Measurements from ENCODE around the gene CCDC184.
"Not testable (repeated sequence)": the region's sequence is repeated elsewhere in the genome, so short reads cannot be mapped to it uniquely, and the experiment has no call there.

Gene CCDC184

DNA sequence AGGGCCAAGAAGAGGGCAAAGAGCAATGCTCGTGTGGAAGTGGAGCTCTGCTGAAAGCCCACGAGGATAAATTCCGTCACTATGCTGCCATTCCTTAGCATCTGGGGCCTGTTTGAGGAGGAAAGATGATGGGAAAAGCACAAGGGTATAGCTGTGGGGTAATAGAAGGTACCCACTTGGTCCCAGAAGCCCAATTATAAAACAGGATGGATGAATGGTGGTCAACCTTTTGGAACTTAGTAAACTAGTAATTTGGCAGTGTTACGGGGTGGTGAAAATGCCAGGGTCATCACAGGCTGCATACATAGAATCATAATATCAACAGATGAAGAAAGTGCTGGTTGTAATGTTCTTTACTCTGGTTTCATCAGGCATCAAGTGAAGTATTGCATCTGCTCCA, 19.7 kb downstream of the CCDC184 start, which contains the start of gene OR10AD1:
Gene OR10AD1, minus strand, starts transcription at position 101 of the 400 bp plus-strand sequence. Its CDS starts 0 bp downstream, at position 101.
- no peak for DNase-seq (ENCODE audit: low read depth)

- DNase-seq (ENCODE audit: low read depth): not testable (repeated sequence)
Observed at GRCh38 chr12:48209495-48209894, 26.1 kb downstream of the CCDC184 start.

- DNase-seq (ENCODE audit: low read depth): no peak
Observed at GRCh38 chr12:48216785-48217184, 33.3 kb downstream of the CCDC184 start.

DNA sequence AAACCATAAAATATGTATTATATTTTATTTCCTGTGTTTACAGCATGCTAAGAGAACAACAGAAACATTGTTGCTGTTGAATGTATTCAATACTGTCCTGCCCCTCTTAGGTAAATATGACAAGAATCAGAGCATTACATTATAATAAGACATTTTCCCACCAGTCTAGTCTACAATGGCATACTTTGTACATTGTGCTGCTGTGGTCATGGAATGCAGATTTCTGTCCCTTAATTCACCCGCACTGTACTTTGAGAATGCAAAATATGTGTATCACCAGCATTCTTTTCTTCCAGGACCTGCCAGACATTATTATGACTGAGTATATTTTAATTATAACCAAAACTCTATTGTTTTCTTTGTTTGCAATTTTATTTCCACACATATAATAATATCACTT, 36.2 kb downstream of the CCDC184 start:
- no peak for DNase-seq (ENCODE audit: low read depth)

DNA sequence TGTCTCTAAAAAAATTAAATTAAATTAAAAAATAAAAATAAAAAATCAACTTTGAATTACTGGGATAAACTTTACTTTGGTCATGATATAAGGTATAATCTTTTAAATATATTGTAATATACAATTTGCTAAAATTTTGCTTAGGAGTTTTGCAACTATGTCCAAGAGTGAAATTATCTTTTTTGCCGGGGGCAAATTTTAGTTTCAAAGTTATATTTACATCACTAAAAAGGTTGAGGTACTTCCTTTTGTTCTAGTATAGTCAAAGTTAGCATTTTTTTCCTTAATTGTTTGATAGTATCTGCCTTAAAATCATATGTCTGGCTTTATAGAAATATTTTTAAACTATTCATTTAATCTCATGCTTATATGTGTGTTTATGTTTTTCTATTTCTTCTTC, 37.3 kb downstream of the CCDC184 start:
- DNase-seq (ENCODE audit: low read depth): no peak

DNA sequence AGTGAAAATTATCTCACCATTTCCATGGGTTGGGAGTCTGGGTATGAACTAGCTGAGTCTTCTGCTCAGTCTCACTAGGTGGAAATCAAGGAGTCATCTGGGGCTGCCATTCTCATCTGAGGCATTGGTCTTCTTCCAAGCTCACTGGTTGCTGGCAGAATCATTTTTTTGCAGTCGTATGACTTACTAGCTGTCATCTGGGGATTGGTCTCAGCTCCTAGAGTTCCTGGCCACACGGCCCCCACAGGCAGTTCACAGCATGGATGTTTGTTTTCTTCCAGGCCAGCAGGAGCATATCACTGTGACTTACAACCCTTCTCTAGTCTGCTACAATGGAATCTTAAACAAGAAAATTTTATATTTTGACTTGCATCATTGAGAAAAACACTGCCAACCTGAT, 38.2 kb downstream of the CCDC184 start:
- no peak for DNase-seq (ENCODE audit: low read depth)

DNA sequence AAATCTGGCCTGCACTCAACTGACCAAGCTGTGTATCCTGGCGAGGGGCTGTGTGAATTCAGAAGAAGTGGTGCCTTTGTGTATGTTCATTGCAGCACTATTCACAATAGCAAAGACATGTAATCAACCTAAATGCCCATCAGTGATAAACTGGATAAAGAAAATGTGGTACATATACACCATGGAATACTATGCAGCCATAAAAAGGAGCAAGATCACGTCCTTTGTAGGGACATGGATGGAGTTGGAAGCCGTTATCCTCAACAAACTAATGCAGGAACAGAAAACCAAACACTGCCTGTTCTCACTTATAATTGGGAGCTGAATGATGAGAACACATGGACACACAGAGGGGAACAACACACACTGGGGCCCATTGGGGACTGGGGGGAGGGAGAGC, 41.1 kb downstream of the CCDC184 start:
- not testable (repeated sequence) for DNase-seq (ENCODE audit: low read depth)

- DNase-seq (ENCODE audit: low read depth): not testable (repeated sequence)
Observed at GRCh38 chr12:48231169-48231958, 47.9 kb downstream of the CCDC184 start.

All from HS-27A (cell line).